GM18909 (cell line): Measurements from ENCODE around the gene SYNGR3.
"Not testable (repeated sequence)": the region's sequence is repeated elsewhere in the genome, so short reads cannot be mapped to it uniquely, and the experiment has no call there.

Experiments used
- ATAC-seq: cut with Tn5 transposase; IDR thresholded peaks from one replicate; pipeline ENCODE4 v1.9.1; 2021; ENCODE audit warnings: mild to moderate bottlenecking; ENCODE audit not compliant: unreplicated experiment, poor library complexity

SYNGR3 gene

GRCh38 chr16:1958715-1959268, 31.0 kb upstream of the SYNGR3 start:
- ATAC-seq, result no peak

GRCh38 chr16:1959269-1960039, 30.3 kb upstream of the SYNGR3 start, which contains the start of gene NDUFB10:
TSS of gene NDUFB10 (plus strand) at chr16:1959538. CDS start at chr16:1959625, 87 bp downstream.
- peak; percentile 80 for ATAC-seq

GRCh38 chr16:1960665-1961630, 28.8 kb upstream of the SYNGR3 start:
- no peak for ATAC-seq

- no peak for ATAC-seq
Observed at GRCh38 chr16:1961651-1962067, 28.1 kb upstream of the SYNGR3 start.

- ATAC-seq, result not testable (repeated sequence)
Observed at GRCh38 chr16:1962161-1963153, 27.3 kb upstream of the SYNGR3 start.

- ATAC-seq, result peak; percentile 19
Observed at GRCh38 chr16:1963806-1964505, 25.8 kb upstream of the SYNGR3 start.

GRCh38 chr16:1964506-1965395, 25.0 kb upstream of the SYNGR3 start, which contains the start of gene RPS2:
TSS of gene RPS2 (minus strand) at chr16:1964826. CDS start at chr16:1964625, 201 bp downstream.
- peak; percentile 80 for ATAC-seq

GRCh38 chr16:1965396-1966001, 24.3 kb upstream of the SYNGR3 start:
- peak; percentile 2 for ATAC-seq

- ATAC-seq, result no peak
Observed at GRCh38 chr16:1966460-1966859, 23.3 kb upstream of the SYNGR3 start, which contains the start of gene RNF151. TSS of gene RNF151 (plus strand) at chr16:1966856. CDS start at chr16:1966882, 26 bp downstream.

- ATAC-seq, result no peak
Observed at GRCh38 chr16:1968146-1968953, 21.4 kb upstream of the SYNGR3 start.

GRCh38 chr16:1971796-1972489, 17.8 kb upstream of the SYNGR3 start, which contains the start of gene TBL3:
TSS of gene TBL3 (plus strand) at chr16:1972053. CDS start at chr16:1972165, 112 bp downstream.
- peak; percentile 77 for ATAC-seq

- ATAC-seq, result no peak
Observed at GRCh38 chr16:1972490-1972877, 17.3 kb upstream of the SYNGR3 start.

GRCh38 chr16:1973461-1974156, 16.2 kb upstream of the SYNGR3 start:
- ATAC-seq, result no peak

- ATAC-seq, result no peak
Observed at GRCh38 chr16:1974157-1975070, 15.4 kb upstream of the SYNGR3 start.
